CD4-positive, alpha-beta T cell treated with Interleukin-10 for 1 hour (primary cell): ENCODE results near the gene PGAP6.
"Not testable (repeated sequence)": the region's sequence is repeated elsewhere in the genome, so short reads cannot be mapped to it uniquely, and the experiment has no call there.

ENCODE experiments used
- DNase-seq: peaks from one replicate; pipeline ENCODE4 v3.0.0-alpha.2; 2020

PGAP6 gene

GRCh38 chr16:378113-378820 lies 3.5 kb downstream of the PGAP6 start:
- not testable (repeated sequence) for DNase-seq

DNA sequence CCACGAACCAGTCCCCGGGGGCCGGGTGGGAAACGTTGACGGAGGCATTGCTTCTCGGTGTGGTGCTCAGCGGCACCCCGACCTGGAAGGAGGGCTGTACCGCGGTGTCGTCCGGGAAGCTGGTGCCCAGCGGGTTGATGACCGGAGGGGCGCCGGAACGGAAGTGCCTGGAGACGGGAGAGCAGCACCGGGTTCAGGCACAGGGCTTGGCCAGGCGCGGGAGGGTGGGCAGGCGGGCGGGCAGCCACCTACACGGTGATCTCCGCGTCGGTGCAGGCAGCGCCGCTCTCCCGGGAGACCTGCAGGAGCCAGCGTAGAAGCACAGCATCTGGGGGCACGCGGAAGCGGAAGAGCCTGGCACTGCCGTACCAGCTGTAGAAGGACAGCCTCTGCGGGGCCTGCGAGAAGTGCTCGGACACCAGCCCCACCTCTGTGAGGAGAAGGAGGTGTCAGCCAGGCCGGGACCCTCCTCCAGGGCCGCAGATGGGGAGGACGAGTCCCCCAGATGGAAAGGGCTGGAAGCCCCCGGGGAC lies 4.3 kb downstream of the PGAP6 start:
- DNase-seq = no peak

DNA sequence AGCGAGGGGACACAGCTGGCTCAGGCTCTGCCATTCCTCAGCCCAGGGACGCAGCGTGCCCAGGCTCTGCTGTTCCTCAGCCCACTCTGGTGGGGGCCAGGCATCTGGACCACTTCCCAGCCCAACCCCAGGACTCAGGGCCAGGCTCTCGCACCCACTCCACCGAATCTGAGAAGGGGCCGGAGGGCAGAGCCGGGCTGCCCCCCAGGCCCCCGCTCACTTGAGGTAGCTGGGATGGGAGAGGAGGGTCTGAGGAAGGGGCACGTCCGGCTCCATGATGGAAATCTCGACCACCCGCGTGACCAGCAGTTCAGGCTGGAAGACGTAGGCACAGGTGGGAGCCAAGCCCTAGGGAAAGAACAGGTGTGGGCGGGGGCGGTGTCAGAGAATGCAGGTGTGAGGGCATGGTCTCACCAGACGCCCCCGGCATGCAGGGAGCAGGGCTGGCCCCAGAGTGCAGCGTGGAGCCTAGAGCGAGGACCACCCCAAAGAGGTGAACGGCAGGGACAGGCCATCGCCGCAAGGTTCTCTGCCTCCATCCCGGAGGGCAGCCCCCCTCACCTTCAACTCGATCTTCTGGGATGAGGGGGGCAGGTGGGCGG lies 4.9 kb downstream of the PGAP6 start:
- no peak for DNase-seq

DNA sequence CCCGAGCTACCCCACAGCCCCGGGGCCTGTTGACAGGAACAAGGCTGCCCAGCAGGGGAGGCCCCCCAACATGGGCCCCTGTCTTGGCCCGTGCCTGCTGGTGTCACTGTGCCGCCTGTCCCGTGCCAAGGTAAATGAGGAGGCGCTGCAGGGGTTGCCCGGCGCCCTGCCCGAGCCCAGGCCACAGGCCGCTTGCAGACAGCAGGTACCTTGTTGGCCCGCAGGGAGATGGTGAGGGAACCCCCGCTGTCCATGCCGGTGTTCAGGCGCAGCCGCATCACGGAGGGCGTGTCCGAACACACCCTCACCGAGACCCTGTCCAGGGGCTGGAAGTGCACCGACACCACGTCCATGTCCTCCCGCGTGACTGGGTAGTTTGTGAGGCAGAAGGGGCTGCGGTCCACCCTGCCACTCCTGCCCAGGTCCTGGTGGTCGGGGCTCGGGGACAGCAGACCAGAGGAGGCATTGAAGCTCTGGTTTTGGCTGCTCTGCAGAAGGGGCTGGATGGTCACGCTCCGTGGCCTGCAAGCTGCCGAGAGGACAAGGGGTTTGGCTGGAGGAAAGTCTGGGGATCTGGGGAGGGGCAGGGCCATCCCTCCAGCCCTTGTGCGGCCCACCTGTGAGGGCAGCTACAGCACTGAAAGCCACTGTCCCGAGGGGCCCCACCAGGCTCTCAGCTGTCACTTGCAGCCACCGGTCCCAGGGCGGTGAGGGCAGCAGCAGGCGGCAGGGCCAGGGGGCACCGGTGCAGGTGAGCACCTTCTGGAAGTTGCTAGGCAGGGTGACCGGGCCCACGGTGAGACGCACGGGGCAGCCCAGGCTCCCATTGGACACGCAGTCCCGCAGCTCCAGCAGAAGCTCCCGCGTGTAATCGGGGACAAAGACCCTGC lies 5.6 kb downstream of the PGAP6 start:
- no peak for DNase-seq

DNA sequence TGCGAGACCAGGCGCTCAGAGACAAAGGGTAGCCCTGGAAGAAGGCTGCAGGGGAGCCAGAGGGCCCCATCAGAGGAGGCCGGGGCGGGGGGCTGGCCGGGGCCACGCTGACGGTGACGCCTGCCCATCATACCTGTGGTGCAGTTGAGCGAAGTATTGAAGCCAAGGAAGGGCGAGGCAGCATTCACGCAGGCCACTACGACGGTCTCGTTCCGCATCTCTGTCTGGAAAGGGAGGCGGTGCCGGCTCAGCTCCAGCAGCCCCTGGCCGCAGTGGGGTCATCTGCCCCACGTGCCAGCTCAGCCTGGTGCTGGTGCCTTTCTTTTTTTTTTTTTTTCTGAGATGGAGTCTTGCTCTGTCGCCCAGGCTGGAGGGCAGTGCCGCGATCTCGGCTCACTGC lies 6.6 kb downstream of the PGAP6 start:
- DNase-seq = no peak

GRCh38 chr16:374616-374926 lies 7.2 kb downstream of the PGAP6 start:
- DNase-seq = no peak

DNA sequence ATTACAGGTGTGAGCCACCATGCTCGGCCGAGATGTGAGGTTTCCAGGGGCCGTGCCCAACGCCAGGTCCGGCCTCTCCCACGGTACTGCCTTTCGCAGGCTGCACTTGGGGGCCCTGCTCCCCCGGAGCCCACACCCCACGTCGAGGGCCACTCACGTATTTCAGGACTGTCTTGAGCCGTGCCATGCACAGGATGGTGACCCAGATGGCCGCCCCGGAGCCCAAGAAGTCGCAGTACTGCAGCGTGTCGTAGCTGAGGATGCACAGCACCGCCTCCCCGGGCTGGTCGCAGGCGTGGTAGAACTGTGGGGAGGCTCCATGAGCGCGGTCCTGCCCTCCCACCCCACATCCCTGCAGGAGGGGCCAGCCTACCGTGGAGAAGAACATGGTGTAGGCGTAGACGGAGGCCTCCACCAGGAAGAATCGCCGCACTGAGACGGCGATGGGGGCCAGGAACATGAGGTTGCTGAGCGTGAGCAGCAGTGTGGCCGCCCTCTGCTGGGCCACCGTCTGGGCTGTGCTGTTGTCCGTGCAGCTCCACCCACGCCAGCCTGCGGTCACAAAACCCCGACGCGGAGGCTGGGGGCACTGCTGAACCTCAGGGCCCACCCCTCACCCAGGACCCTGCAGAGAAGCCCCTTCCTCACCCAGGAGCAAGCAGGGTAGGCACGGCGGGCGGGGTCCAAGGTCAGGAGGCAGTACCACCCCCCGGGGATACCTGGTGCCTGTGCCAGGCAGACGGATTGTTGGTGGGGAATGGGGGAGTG lies 7.7 kb downstream of the PGAP6 start:
- DNase-seq = no peak

GRCh38 chr16:373020-373598 lies 8.7 kb downstream of the PGAP6 start:
- no peak for DNase-seq

- DNase-seq = no peak
Observed at GRCh38 chr16:372302-372983, 9.3 kb downstream of the PGAP6 start.

- no peak for DNase-seq
Observed at GRCh38 chr16:371515-372301, 10.1 kb downstream of the PGAP6 start.

DNA sequence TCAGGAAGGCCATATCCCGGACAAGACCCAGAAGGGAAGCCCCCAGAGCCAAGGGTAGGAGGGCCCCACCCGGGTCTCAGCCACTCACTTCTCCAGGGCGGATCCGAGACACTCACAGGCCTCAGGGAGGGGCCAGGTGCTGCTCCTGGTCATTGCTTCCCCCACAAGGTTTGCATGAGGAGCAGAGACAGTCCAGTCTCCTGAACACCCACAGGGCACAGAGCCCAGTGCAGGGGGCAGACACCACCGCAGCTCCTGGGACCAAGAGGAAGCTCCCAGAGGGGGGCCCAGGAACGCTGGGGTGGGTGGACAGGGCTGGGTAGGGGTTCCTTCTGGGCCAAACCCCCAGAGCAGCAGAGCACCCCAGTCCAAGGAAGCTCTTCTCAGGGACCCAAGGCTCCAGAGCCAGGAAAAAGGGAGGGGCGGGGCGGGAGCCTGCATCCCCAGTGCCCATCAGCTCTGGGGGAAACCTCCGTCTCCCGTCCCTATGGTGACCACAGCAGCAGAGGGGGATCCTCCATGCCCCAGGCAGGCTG lies 10.7 kb downstream of the PGAP6 start:
- DNase-seq = no peak

GRCh38 chr16:370443-370842 lies 11.3 kb downstream of the PGAP6 start, which contains the start of gene MRPL28:
MRPL28 (minus strand) TSS chr16:370538; CDS start chr16:370218, 320 bp downstream.
- DNase-seq = peak; percentile 94

DNA sequence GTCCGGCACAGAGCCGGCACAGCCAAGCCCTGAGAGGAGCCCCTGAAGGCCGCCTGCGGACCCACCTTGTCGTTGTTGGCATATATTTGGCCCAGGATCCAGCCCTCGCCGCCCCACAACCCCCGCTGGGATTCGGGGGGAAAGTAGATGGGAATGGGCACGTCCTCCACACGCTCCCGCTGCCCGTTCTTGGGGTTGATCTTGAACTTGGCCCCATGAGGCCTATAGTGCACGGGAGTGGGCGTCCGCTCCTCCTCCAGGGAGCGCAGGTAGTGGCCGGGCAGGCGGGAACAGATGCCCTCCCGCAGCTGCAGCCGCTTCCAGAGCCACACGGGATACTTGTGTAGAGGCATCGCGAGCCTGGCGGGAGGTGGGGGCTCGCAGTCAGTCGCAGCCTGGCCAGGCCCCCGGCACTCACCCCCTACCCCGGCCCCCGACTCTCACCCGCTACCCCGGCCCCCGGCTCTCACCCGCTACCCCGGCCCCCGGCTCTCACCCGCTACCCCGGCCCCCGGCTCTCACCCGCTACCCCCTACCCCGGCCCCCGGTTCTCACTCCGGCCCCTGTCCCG lies 11.8 kb downstream of the PGAP6 start:
- DNase-seq = no peak

DNA sequence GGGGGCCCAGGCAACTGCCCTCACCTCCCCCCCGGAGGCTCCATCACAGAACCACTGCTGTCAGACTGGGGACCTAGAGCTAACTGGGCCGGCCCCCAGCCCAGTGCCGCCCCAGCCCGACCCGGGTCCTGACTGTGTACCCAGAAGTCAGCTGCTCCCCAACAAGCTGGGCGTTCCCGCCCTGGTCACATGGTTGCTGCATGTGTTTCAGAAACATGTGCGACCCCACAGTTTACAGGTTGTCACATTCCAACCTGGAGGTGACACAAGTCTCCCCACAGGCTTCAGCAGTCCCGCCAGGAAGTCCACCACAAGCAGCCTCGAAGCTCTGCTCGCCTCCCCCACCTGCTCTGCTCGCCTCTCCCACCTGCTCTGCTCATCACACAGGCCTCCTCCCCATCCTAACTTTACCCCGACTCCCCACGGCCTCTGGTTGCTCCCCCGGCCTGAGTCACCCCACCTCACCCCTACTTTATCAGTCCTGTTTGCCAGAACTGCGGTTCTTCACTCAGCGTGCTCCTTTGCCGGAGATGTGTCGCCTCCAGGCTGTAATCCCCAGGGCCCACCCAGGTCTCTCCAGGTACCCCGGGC lies 12.4 kb downstream of the PGAP6 start:
- no peak for DNase-seq

DNA sequence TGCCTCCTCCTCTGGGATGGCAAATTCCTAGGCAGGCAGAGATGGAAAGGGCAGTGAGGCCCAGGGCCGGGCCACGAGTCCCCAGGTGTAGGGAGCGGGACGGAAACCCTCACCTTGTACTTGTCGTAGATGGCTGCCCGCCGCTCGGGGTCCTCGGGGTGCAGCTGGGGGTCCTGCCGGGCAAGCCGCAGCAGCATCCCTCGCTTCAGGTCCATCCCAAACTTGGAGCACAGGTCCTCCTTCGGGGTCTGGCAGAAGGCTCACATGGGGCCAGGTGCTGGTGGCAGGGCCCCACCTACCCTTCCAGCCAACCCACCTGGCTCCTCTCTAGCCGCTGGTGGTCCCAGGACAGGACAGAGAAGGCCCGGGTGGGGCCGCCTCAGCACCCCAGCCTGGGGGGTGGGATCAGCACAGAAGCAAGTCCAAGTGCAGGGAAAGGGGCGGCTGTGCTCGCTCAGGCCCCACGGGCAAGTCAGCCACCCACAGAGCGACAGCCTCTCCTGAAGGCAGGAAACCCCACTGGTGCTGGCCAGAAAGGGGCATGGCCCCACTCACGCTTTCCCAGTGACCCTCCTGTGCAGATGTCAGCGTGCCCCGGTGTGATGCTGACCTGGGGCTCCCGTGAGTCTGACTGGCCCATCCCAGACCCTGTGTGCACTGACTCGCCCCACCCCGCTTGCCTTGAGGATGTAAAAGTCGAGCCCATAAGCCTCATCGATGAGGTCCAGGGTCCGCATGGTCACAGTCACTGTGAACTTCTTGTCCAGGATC lies 13.2 kb downstream of the PGAP6 start:
- DNase-seq = no peak

GRCh38 chr16:367333-367903 lies 14.4 kb downstream of the PGAP6 start:
- DNase-seq = no peak

DNA sequence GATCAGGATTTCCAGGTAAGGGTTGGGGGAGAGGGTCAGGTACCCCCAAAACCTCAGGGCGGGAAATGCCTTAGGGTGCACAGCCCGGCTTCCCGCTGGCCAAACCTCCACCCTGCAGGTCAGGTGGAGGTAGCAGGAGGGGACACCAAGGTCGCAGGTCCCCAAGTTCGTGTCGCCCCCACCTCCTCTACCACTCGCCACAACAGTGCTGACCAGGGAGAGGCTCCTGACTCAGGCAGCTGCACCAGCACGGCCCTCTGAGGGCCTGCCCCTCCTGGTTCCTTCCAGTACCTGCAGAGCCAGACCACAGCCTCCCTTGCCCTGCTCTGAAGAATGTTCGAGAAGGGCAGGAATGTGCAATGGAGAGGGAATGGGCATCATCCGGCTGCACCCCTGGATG lies 15.3 kb downstream of the PGAP6 start:
- DNase-seq = no peak

DNA sequence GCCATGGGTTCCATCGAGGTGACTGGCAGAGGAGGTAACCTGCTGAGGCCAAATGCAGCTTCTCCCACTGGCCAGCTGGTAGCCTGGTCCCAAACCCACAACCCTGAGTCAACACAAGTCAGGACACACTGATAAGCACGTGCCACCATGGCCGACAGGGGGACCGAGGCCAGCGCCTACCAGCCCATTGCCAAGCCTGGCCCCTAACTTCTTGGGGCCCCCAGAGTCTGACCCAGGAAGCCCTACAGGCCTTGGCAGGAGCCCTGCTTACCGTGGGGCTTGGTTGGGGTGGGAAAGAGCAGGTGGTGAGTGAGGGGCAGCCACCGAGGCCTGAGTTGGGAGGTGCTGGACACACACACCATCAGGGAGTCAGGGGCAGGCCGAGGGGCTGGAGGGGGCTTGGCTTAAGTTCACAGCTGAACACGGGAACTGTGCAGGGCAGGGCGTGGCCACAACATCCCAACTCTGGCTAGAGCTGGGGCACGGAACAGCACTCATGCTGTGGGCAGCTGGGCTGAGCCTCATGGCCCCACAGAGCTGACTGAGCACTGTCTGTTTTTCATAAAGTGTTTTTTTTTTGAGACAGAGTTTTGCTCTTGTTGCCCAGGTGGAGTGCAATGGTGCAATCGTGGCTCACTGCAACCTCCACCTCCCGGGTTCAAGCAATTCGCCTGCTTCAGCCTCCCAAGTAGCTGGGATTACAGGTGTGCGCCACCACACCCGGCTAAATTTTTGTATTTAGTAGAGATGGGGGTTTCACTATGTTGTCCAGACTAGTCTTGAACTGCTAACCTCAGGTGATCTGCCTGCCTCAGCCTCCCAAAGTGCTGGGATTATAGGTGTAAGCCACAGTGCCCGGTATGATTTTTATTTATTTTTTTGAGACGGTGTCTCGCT lies 16.9 kb downstream of the PGAP6 start:
- DNase-seq = no peak
